PC-3 (cell line): ENCODE data around the gene OGDH. TPM values are rescaled to one million over a fixed set of nuclear protein-coding genes. Genes with fewer than 3 reads are reported as not detected.

Source experiments
- ATAC-seq: fragments of 200-7000 bp; cut with Tn5 transposase; 2 replicates; pipeline ENCODE4 v1.9.1; 2020; ENCODE audit warnings: mild to moderate bottlenecking, moderate library complexity
- BruUV-seq: library from RNA; stranded (reverse); fragments of 400-500 nt; replicated peaks from 2 replicates; lab custom pipeline; 2021; lab: Mats Ljungman, UMichigan
- CTCF ChIA-PET: fragments of 300-600 bp; sonication (Branson Sonifier 250); formaldehyde crosslinking; loops from one replicate; lab custom pipeline; 2022; ENCODE audit warnings: antibody characterized with exemption; lab: Charles Lee
- POLR2A ChIA-PET: fragments of 300-600 bp; sonication (Branson Sonifier 250); formaldehyde crosslinking; loops from one replicate; lab custom pipeline; 2022; ENCODE audit warnings: antibody characterized with exemption; ENCODE audit not compliant: unreplicated experiment; lab: Charles Lee
- DNase-seq: peaks from one replicate; pipeline ENCODE4 v3.0.0-alpha.2; 2015
- H2AFZ ChIP-seq: fragments of 300-600 bp; sonication (generic); 2 replicates; pipeline ENCODE4 v1.6.0; 2016; ENCODE audit warnings: antibody characterized with exemption, low read length
- H3F3A ChIP-seq: fragments of 300-600 bp; sonication (generic); one replicate; pipeline ENCODE4 v1.6.0; 2017; ENCODE audit warnings: antibody characterized with exemption, low read length, control low read depth, mild to moderate bottlenecking; ENCODE audit not compliant: unreplicated experiment
- H3K27ac ChIP-seq: fragments of 300-600 bp; sonication (generic); 2 replicates; pipeline ENCODE4 v1.5.1; 2016; ENCODE audit warnings: mild to moderate bottlenecking, low read length
- H3K27me3 ChIP-seq: fragments of 300-600 bp; sonication (generic); 2 replicates; pipeline ENCODE4 v1.6.1; 2016; ENCODE audit warnings: low read length, mixed read lengths
- H3K36me3 ChIP-seq: fragments of 300-600 bp; sonication (generic); 2 replicates; pipeline ENCODE4 v1.6.1; 2016; ENCODE audit warnings: low read depth, mixed run types, low read length, mixed read lengths
- H3K4me1 ChIP-seq: fragments of 300-600 bp; sonication (generic); 2 replicates; pipeline ENCODE4 v1.5.1; 2016; ENCODE audit warnings: low read length; ENCODE audit not compliant: insufficient read depth
- H3K4me2 ChIP-seq: fragments of 300-600 bp; sonication (generic); 2 replicates; pipeline ENCODE4 v1.6.0; 2016; ENCODE audit warnings: low read length
- H3K4me3 ChIP-seq: fragments of 300-600 bp; sonication (generic); 2 replicates; pipeline ENCODE4 v1.5.1; 2016; ENCODE audit warnings: mild to moderate bottlenecking, low read length, mixed read lengths
- H3K79me2 ChIP-seq: fragments of 300-600 bp; sonication (generic); 2 replicates; pipeline ENCODE4 v1.6.1; 2017; ENCODE audit warnings: low read length, mixed read lengths
- H3K9ac ChIP-seq: fragments of 300-600 bp; sonication (generic); 2 replicates; pipeline ENCODE4 v1.6.0; 2016; ENCODE audit warnings: mild to moderate bottlenecking, low read length
- H3K9me2 ChIP-seq: fragments of 300-600 bp; sonication (generic); replicated peaks from 2 replicates; pipeline ENCODE4 v1.6.1; 2016; ENCODE audit warnings: mixed run types, low read length, mixed read lengths
- H3K9me3 ChIP-seq: fragments of 300-600 bp; sonication (generic); 2 replicates; pipeline ENCODE4 v1.6.1; 2016; ENCODE audit warnings: low read length, mixed read lengths
- H4K20me1 ChIP-seq: fragments of 300-600 bp; sonication (generic); 2 replicates; pipeline ENCODE4 v1.6.1; 2016; ENCODE audit warnings: low read length, mixed read lengths
- CTCF ChIP-seq: fragments of 300-600 bp; sonication (generic); conservative IDR thresholded peaks from 2 replicates; pipeline ENCODE4 v1.5.1; 2017; ENCODE audit warnings: antibody characterized with exemption, low read depth, mild to moderate bottlenecking, low read length
- EZH2 ChIP-seq: fragments of 300-600 bp; sonication (generic); IDR thresholded peaks from one replicate; pipeline ENCODE4 v1.6.1; 2017; ENCODE audit warnings: antibody characterized with exemption, mild to moderate bottlenecking, low read length; ENCODE audit not compliant: unreplicated experiment
- EZH2phosphoT487 ChIP-seq: fragments of 300-600 bp; sonication (generic); IDR thresholded peaks from 2 replicates; pipeline ENCODE4 v1.6.1; 2018; ENCODE audit warnings: mild to moderate bottlenecking, antibody characterized with exemption, low read length, borderline replicate concordance
- intact Hi-C: fragments of 100-400 bp; cut with micrococcal nuclease; formaldehyde crosslinking; loops from 2 replicates; pipeline ENCODE4 v1.9.0; 2023
- total RNA-seq: library from RNA; depleted of rRNA; stranded (reverse); fragments of >200 nt; gene quantifications from 2 replicates; pipeline ENCODE4 v1.2.3, GENCODE V29; 2014

OGDH gene
- total RNA-seq, 1 experiment from 2014 or later, result 66.2 TPM

GRCh38 chr7:44624318-44624717, 17.9 kb downstream of the OGDH start:
- DNase-seq (no peak), ATAC-seq (no peak)
- ChIA-PET POLR2A (no interaction called here), CTCF (interaction anchor here (0.7 kb wide), 1 partner anchor 879 kb away, joined by 5 read pairs; no protein-coding TSS in a partner anchor)
- Histone ChIP-seq H3K79me2 (peaks cover 55% of the 10 kb centered on the region), H3K4me2 (no peak overlapping the region), H3K4me1 (peaks cover 15% of the 10 kb centered on the region), H2AFZ (no peak overlapping the region), H3K27ac (no peak overlapping the region), H3K27me3 (no peaks in the 10 kb centered on the region), H3K36me3 (peaks cover 26% of the 10 kb centered on the region), H3F3A (no peaks in the 10 kb centered on the region), H3K9me3 (no peaks in the 10 kb centered on the region), H3K9me2 (no peaks in the 10 kb centered on the region), H3K9ac (no peak overlapping the region), H4K20me1 (no peaks in the 10 kb centered on the region), H3K4me3 (no peak overlapping the region)
- TF ChIP-seq EZH2 (no peak), CTCF (no peak), EZH2phosphoT487 (no peak)
- no TSS peak for BruUV-seq
- intact Hi-C loops, result no loop called here

- H2AFZ ChIP-seq, result no peak overlapping the region
- no peak overlapping the region for H3K4me2 ChIP-seq
- H3K79me2 ChIP-seq, result peaks cover 40% of the 10 kb centered on the region
- POLR2A ChIA-PET, result no interaction called here
- no peaks in the 10 kb centered on the region for H3K9me3 ChIP-seq
- peaks cover 24% of the 10 kb centered on the region; the same call in 1 of the 2 replicates for H3K36me3 ChIP-seq
- no peak overlapping the region for H3K4me3 ChIP-seq
- peaks cover 13% of the 10 kb centered on the region for H3K4me1 ChIP-seq
- intact Hi-C loops, result no loop called here
- no peak for TF ChIP-seq EZH2
- no peak for TF ChIP-seq EZH2phosphoT487
- CTCF ChIA-PET, result no interaction called here
- no peak overlapping the region for H3K9ac ChIP-seq
- no peak for ATAC-seq
- no TSS peak for BruUV-seq
- H3K27ac ChIP-seq, result no peak overlapping the region
- no peaks in the 10 kb centered on the region for H4K20me1 ChIP-seq
- H3K9me2 ChIP-seq, result no peaks in the 10 kb centered on the region
- no peak for DNase-seq
- H3K27me3 ChIP-seq, result no peaks in the 10 kb centered on the region
- H3F3A ChIP-seq, result no peaks in the 10 kb centered on the region
These were observed 19.4 kb downstream of the OGDH start for GRCh38 chr7:44625526-44626471.

GRCh38 chr7:44626620-44627019, 20.2 kb downstream of the OGDH start:
- Histone ChIP-seq H3K9ac (no peak overlapping the region), H3K4me3 (no peak overlapping the region), H3K9me3 (no peaks in the 10 kb centered on the region), H2AFZ (no peak overlapping the region), H3K4me2 (no peak overlapping the region), H3K27me3 (no peaks in the 10 kb centered on the region), H4K20me1 (no peaks in the 10 kb centered on the region), H3K36me3 (peaks cover 24% of the 10 kb centered on the region; the same call in 1 of the 2 replicates), H3K27ac (no peak overlapping the region), H3K9me2 (no peaks in the 10 kb centered on the region), H3K4me1 (peaks cover 7% of the 10 kb centered on the region; the same call in 1 of the 2 replicates), H3F3A (no peaks in the 10 kb centered on the region), H3K79me2 (peaks cover 39% of the 10 kb centered on the region)
- ChIA-PET CTCF (no interaction called here), POLR2A (no interaction called here)
- BruUV-seq, result no TSS peak
- DNase-seq, result no peak
- intact Hi-C loops, result no loop called here
- TF ChIP-seq CTCF (no peak), EZH2phosphoT487 (no peak), EZH2 (no peak)
- ATAC-seq, result no peak
